Smooth muscle cell (in vitro differentiated cells): ENCODE results near the gene ADGRG6. TPM values are rescaled to one million over a fixed set of nuclear protein-coding genes. Genes with fewer than 3 reads are reported as not detected.

Experiments
- DNase-seq: peaks from one replicate; lab custom pipeline; 2025; ENCODE audit not compliant: unreplicated experiment; lab: John Stamatoyannopoulos, UW
- H2AFZ ChIP-seq: fragments of 200-600 bp; sonication (generic); 2 replicates; pipeline ENCODE4 v1.6.0; 2016; ENCODE audit warnings: antibody characterized with exemption, low read depth, mild to moderate bottlenecking
- H3F3A ChIP-seq: fragments of 200-600 bp; sonication (generic); 2 replicates; pipeline ENCODE4 v1.6.0; 2017; ENCODE audit warnings: antibody characterized with exemption, low read depth
- H3K27ac ChIP-seq: fragments of 200-600 bp; sonication (generic); 2 replicates; pipeline ENCODE4 v1.5.1; 2016; ENCODE audit warnings: low read depth, mild to moderate bottlenecking
- H3K27me3 ChIP-seq: fragments of 200-600 bp; sonication (generic); 2 replicates; pipeline ENCODE4 v1.6.1; 2016; ENCODE audit warnings: low read depth, mild to moderate bottlenecking
- H3K36me3 ChIP-seq: fragments of 200-600 bp; sonication (generic); 2 replicates; pipeline ENCODE4 v1.5.1; 2016; ENCODE audit warnings: low read depth
- H3K4me1 ChIP-seq: fragments of 200-600 bp; sonication (generic); 2 replicates; pipeline ENCODE4 v1.5.1; 2016; ENCODE audit warnings: low read depth
- H3K4me2 ChIP-seq: fragments of 200-600 bp; sonication (generic); 2 replicates; pipeline ENCODE4 v1.6.0; 2016; ENCODE audit warnings: mild to moderate bottlenecking
- H3K4me3 ChIP-seq: fragments of 200-600 bp; sonication (generic); 2 replicates; pipeline ENCODE4 v1.5.1; 2016; ENCODE audit warnings: mild to moderate bottlenecking
- H3K79me2 ChIP-seq: fragments of 200-600 bp; sonication (generic); 2 replicates; pipeline ENCODE4 v1.6.0; 2016; ENCODE audit warnings: low read depth, mild to moderate bottlenecking
- H3K9ac ChIP-seq: fragments of 200-600 bp; sonication (generic); 2 replicates; pipeline ENCODE4 v1.6.0; 2016; ENCODE audit warnings: low read depth
- H3K9me3 ChIP-seq: fragments of 200-600 bp; sonication (generic); replicated peaks from 2 replicates; pipeline ENCODE4 v1.5.1; 2016; ENCODE audit warnings: low read depth
- H4K20me1 ChIP-seq: fragments of 200-600 bp; sonication (generic); 2 replicates; pipeline ENCODE4 v1.6.0; 2016; ENCODE audit warnings: low read depth
- WGBS: methylation state at CpG from one replicate; pipeline ENCODE4 v1.1.7; 2016; ENCODE audit warnings: low lambda C conversion rate; 5-methylcytosine and 5-hydroxymethylcytosine counted together
- polyA plus RNA-seq: library from polyadenylated mRNA; unstranded; fragments of >200 nt; fragmentation: Nextera tagmentation; extraction: Ambion mirVana; gene quantifications from 2 replicates; pipeline ENCODE4 v1.2.1, GENCODE V29; 2016
- total RNA-seq: library from RNA; depleted of rRNA; stranded (reverse); fragments of >200 nt; gene quantifications from 2 replicates; pipeline ENCODE4 v1.2.3, GENCODE V29; 2014
- TF ChIP-seq, protein P1 (sequence below): fragments of 200-600 bp; sonication (generic); IDR thresholded peaks from 2 replicates; pipeline ENCODE4 v1.5.1; 2017; ENCODE audit warnings: borderline replicate concordance, mild to moderate bottlenecking, antibody characterized with exemption; ENCODE audit not compliant: insufficient read depth, poor library complexity, severe bottlenecking

ADGRG6 gene
- total RNA-seq (11.3 and 14.2 TPM in 2 replicates), polyA plus RNA-seq (0.77 and 3.9 TPM in 2 replicates)

DNA sequence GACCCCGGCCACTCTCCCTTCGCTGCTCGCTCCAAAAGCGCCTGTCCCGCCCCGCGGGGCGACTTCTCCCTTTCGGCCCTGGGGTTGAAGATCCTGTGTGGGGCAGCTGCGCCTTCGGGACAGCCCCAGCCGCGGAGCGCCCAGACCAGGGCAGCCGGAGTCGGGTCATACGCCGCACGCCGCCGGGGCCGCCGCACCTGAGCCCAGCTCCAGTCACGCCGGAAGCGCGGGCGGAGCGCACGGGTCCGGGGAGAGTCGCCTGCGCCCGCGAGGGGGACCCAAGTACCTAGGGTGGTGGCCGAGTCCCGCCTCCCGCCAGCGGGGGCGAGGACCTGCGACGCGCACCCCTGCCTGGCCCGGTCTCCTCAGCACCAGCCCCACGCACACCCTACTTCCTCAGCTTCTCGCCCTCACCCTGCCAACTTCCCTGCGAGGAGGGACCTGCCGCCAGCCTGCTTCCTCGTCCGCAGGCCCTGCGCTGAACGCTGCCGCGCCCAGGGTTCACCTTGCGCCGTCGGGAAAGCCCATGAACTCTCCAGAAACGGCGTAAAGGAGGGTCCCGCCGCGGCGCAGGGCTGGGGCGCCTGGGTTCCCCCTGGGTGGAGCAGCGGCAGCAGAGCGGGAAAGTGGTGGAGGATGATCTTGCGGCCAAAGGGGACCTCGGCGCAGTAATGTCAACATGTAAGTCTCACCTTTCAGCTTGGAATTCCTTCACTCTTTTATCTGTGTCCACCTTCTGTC, at the start of gene ADGRG6:
Gene ADGRG6 (plus strand): TSS at position 357 of the 741 bp plus-strand sequence. CDS start 323 bp downstream, at position 680.
- Histone ChIP-seq H3K27ac (no peak within 1 kb of the TSS), H3K9ac (peak within 1 kb of the TSS; percentile 51), H3K4me2 (peak within 1 kb of the TSS; percentile 98), H2AFZ (peak within 1 kb of the TSS; percentile 94), H3K27me3 (peaks cover 6% of the 10 kb centered on the region), H3K36me3 (no peaks in the 10 kb centered on the region), H3K4me1 (no peaks in the 10 kb centered on the region), H3K79me2 (no peaks in the 10 kb centered on the region), H3F3A (no peaks in the 10 kb centered on the region), H3K4me3 (peak within 1 kb of the TSS; percentile 76), H3K9me3 (no peaks in the 10 kb centered on the region), H4K20me1 (no peaks in the 10 kb centered on the region)
- TF ChIP-seq, protein P1, sequence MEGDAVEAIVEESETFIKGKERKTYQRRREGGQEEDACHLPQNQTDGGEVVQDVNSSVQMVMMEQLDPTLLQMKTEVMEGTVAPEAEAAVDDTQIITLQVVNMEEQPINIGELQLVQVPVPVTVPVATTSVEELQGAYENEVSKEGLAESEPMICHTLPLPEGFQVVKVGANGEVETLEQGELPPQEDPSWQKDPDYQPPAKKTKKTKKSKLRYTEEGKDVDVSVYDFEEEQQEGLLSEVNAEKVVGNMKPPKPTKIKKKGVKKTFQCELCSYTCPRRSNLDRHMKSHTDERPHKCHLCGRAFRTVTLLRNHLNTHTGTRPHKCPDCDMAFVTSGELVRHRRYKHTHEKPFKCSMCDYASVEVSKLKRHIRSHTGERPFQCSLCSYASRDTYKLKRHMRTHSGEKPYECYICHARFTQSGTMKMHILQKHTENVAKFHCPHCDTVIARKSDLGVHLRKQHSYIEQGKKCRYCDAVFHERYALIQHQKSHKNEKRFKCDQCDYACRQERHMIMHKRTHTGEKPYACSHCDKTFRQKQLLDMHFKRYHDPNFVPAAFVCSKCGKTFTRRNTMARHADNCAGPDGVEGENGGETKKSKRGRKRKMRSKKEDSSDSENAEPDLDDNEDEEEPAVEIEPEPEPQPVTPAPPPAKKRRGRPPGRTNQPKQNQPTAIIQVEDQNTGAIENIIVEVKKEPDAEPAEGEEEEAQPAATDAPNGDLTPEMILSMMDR, result no peak
- no peak for DNase-seq
- WGBS, result 2% methylated on average over 63 of the region's 69 CpGs

DNA sequence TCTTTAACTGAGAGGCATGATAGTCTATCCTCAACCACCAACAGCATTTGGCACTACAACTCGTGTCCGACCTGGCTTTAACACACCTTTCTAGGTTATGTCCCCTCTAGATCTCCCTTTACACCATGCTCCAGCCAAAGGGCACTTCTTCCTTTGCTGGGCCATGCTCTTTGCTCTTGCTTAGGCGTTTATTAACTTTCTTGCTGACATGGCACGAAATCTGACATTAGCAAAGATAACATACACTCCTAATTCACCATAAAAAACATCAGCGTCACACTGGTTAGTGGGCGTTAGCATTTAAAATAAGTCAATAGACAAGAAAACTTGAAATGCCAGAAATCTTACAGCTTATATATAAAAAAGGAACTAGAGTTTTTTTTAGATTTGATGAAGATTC, 47.3 kb upstream of the ADGRG6 start:
- TF ChIP-seq, protein P1, result no peak
- Histone ChIP-seq H3K4me3 (no peak overlapping the region), H3K36me3 (no peaks in the 10 kb centered on the region), H2AFZ (no peak overlapping the region), H3K4me2 (no peak overlapping the region), H3K27ac (no peak overlapping the region), H3K4me1 (no peaks in the 10 kb centered on the region), H4K20me1 (no peaks in the 10 kb centered on the region), H3K27me3 (no peaks in the 10 kb centered on the region), H3F3A (no peaks in the 10 kb centered on the region), H3K9ac (no peak overlapping the region), H3K9me3 (no peaks in the 10 kb centered on the region), H3K79me2 (no peaks in the 10 kb centered on the region)
- no peak for DNase-seq
- 94% methylated on average over 6 of the region's 6 CpGs for WGBS

DNA sequence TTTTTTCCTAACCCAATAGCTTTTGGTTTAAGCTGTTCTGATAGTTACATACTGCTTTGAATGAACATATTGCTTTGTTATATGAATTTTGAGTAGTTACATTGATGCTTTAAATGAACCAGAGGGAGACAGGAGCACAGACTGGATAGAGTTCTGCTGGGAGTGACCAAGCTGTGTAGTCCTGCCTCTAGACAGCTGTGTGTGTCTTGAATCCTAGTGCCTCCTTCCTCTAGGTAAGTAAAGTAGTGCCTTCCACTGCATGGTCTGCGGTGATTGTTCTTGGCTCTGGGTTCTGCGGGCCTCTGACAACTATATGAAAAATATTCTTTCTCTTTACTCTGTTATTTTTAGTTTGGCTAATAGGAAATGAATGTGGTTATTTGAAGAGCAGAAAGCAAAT, 46.0 kb upstream of the ADGRG6 start:
- H3K9me3 ChIP-seq, result no peaks in the 10 kb centered on the region
- no peaks in the 10 kb centered on the region for H4K20me1 ChIP-seq
- H3K27me3 ChIP-seq, result no peaks in the 10 kb centered on the region
- DNase-seq, result no peak
- H3K4me3 ChIP-seq, result no peak overlapping the region
- H3K36me3 ChIP-seq, result no peaks in the 10 kb centered on the region
- H3K9ac ChIP-seq, result no peak overlapping the region
- 97% methylated on average over 2 of the region's 2 CpGs for WGBS
- H3K79me2 ChIP-seq, result no peaks in the 10 kb centered on the region
- TF ChIP-seq, protein P1, result no peak
- H3F3A ChIP-seq, result no peaks in the 10 kb centered on the region
- no peak overlapping the region for H2AFZ ChIP-seq
- H3K27ac ChIP-seq, result no peak overlapping the region
- H3K4me1 ChIP-seq, result no peaks in the 10 kb centered on the region
- no peak overlapping the region for H3K4me2 ChIP-seq

DNA sequence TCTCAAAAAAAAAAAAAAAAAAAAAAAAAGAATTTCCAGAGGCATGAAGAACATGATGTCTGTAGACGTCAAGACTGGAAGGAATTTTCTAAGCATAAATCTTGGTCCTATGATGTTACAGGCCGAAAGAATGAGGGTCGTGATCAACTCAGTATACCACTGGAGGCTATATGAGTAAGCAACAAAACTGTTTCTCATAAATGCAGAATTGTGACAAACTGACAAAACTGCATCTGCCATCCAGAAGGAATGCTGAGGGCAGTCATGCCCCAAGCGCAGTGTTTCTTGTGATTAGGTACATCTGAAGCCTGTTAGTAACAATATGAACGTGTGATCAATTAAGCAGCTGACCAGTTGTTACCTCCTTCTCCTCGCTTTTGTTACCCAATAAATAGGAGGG, 43.5 kb upstream of the ADGRG6 start:
- Histone ChIP-seq H3F3A (no peaks in the 10 kb centered on the region), H3K9ac (no peak overlapping the region), H3K27me3 (no peaks in the 10 kb centered on the region), H3K4me2 (no peak overlapping the region), H3K4me3 (no peak overlapping the region), H3K4me1 (no peaks in the 10 kb centered on the region), H4K20me1 (no peaks in the 10 kb centered on the region), H2AFZ (no peak overlapping the region), H3K36me3 (no peaks in the 10 kb centered on the region), H3K9me3 (no peaks in the 10 kb centered on the region), H3K27ac (no peak overlapping the region), H3K79me2 (no peaks in the 10 kb centered on the region)
- TF ChIP-seq, protein P1, result no peak
- 88% methylated on average over 6 of the region's 6 CpGs for WGBS
- no peak for DNase-seq
